ENCODE measurements around the gene TMEM131L. TPM values are rescaled to one million over a fixed set of nuclear protein-coding genes. Genes with fewer than 3 reads are reported as not detected.

Gene TMEM131L
- total and polyA plus RNA-seq, 2 donors (not counting 3 experiments of a cell fraction or from before 2014, with no cell fraction given) = 7.7 to 21.2 TPM

- dilution Hi-C loops (cut with MboI; ENCODE audit: extremely low pct_ligation_motif_present, low sequenced_read_pairs) = no loop called here
These were observed 136.6 kb downstream of the TMEM131L start for GRCh38 chr4:153602758-153603157.

More at GRCh38 chr4:153602758-153603157, 136.6 kb downstream of the TMEM131L start:
- ChIA-PET CTCF (no interaction called here), POLR2A (no interaction called here)
- no peak overlapping the region for H3K4me3 ChIP-seq (replicated peaks in 1 of 3; ENCODE audit: insufficient read depth in 1 of 3, low read depth in 1 of 3, low read length in 3 of 3)
- H3K27ac ChIP-seq (ENCODE audit: insufficient read depth, low read depth, low read length) = no peak overlapping the region
- TF ChIP-seq POLR2AphosphoS5 (IDR thresholded peaks at IDR 0.05; ENCODE audit: insufficient read depth, low read depth, low read length) = no peak
- no peak for TF ChIP-seq JUN (IDR thresholded peaks at IDR 0.05; ENCODE audit: borderline replicate concordance, insufficient read depth, insufficient read length, low read depth)
- no peak for TF ChIP-seq MAX (IDR thresholded peaks at IDR 0.05; ENCODE audit: insufficient read depth, insufficient read length)
- no peak for TF ChIP-seq CTCF (IDR thresholded peaks at IDR 0.05; ENCODE audit: extremely low read depth in 1 of 2, insufficient read depth in 1 of 2, low read depth in 1 of 2, low read length in 2 of 2)
- no peak for TF ChIP-seq MYC (IDR thresholded peaks at IDR 0.05; ENCODE audit: low read depth, low read length)
- no peak for TF ChIP-seq FOS (IDR thresholded peaks at IDR 0.05; ENCODE audit: borderline replicate concordance, insufficient read depth, low read length)
- no peak for TF ChIP-seq EZH2 (IDR thresholded peaks at IDR 0.05; ENCODE audit: borderline replicate concordance, low read depth, low read length, severe bottlenecking)
- TF ChIP-seq GATA2 (IDR thresholded peaks at IDR 0.05; ENCODE audit: insufficient read depth, insufficient read length, low read depth, low read length) = no peak
- no peak for TF ChIP-seq POLR2A (IDR thresholded peaks at IDR 0.05; ENCODE audit: low read depth, low read length)
- no peaks in the 10 kb centered on the region for H3K9me1 ChIP-seq (replicated peaks; ENCODE audit: control insufficient read depth, extremely low read depth, insufficient read depth, low read length)
- no peak overlapping the region for H3K9ac ChIP-seq (replicated peaks; ENCODE audit: extremely low read depth, insufficient read depth, low read length)
- BruUV-seq (replicated peaks) = no TSS peak
- intact Hi-C loops (cut with micrococcal nuclease) = no loop called here
- H3K4me1 ChIP-seq (ENCODE audit: control insufficient read depth, extremely low read depth, insufficient read depth, low read length) = no peaks in the 10 kb centered on the region
- peaks cover 6 to 11% of the 10 kb centered on the region in 2 experiments for H3K36me3 ChIP-seq (ENCODE audit: control insufficient read depth in 2 of 2, extremely low read depth in 1 of 2, insufficient read depth in 2 of 2, low read length in 2 of 2)
- FAIRE-seq = no peak
- no peak for DNase-seq (ENCODE audit: low read depth, low spot score)
- no peak overlapping the region for H2AFZ ChIP-seq (ENCODE audit: low read depth, low read length)
- H3K9me3 ChIP-seq (replicated peaks; ENCODE audit: control insufficient read depth, insufficient read depth, low read length) = no peaks in the 10 kb centered on the region
- H3K27me3 ChIP-seq (ENCODE audit: control insufficient read depth in 2 of 2, insufficient read depth in 2 of 2, low read length in 2 of 2) = no peaks in the 10 kb centered on the region
- H4K20me1 ChIP-seq (replicated peaks; ENCODE audit: control insufficient read depth, extremely low read depth, insufficient read depth, low read length) = no peaks in the 10 kb centered on the region
- no peak overlapping the region for H3K4me2 ChIP-seq (ENCODE audit: insufficient read depth, low read length)
- H3K79me2 ChIP-seq (ENCODE audit: control insufficient read depth, insufficient read depth, low read length) = no peaks in the 10 kb centered on the region

All from endothelial cell of umbilical vein (primary cell).